ENCODE results near the gene ETV3L. TPM values are rescaled to one million over a fixed set of nuclear protein-coding genes. Genes with fewer than 3 reads are reported as not detected.

Gene ETV3L
- total and polyA plus RNA-seq, 2 of the 8 experiments (the other 6 are each of a cell fraction or from before 2014, with no cell fraction given): 0.17 to 0.26 TPM

- TF ChIP-seq RNF2 (IDR thresholded peaks at IDR 0.05; ENCODE audit: borderline replicate concordance, low read depth, low read length, missing control alignments, poor library complexity, severe bottlenecking): no peak
- no peak for TF ChIP-seq HDAC6 (IDR thresholded peaks at IDR 0.05; ENCODE audit: low read depth, low read length)
- TF ChIP-seq EZH2 (IDR thresholded peaks at IDR 0.05; ENCODE audit: low read depth, low read length, severe bottlenecking): no peak
- TF ChIP-seq E2F6 (IDR thresholded peaks at IDR 0.05): no peak
- no peak for TF ChIP-seq BACH1 (IDR thresholded peaks at IDR 0.05; ENCODE audit: low read length)
- no peak for TF ChIP-seq MAFK (IDR thresholded peaks at IDR 0.05; ENCODE audit: low read depth, low read length)
- TF ChIP-seq CEBPB (IDR thresholded peaks at IDR 0.05; ENCODE audit: low read depth, low read length): no peak
- TF ChIP-seq NANOG (IDR thresholded peaks at IDR 0.05; ENCODE audit: insufficient read depth, low read depth, low read length, poor library complexity, severe bottlenecking): no peak
- TF ChIP-seq MAX (IDR thresholded peaks at IDR 0.05): no peak
- no peak for TF ChIP-seq SP2 (IDR thresholded peaks at IDR 0.05; ENCODE audit: low read length)
- TF ChIP-seq HDAC2 (IDR thresholded peaks at IDR 0.05; ENCODE audit: borderline replicate concordance in 1 of 2, low read depth in 2 of 2, low read length in 2 of 2): no peak
- peak in 1 of 2 experiments; percentile 23; a peak in 1 of 3 replicates for TF ChIP-seq EP300 (IDR thresholded peaks at IDR 0.05; ENCODE audit: borderline replicate concordance in 1 of 2, low read depth in 2 of 2, low read length in 2 of 2)
- TF ChIP-seq SIRT6 (IDR thresholded peaks at IDR 0.05; ENCODE audit: low read length): no peak
- TF ChIP-seq FOSL1 (IDR thresholded peaks at IDR 0.05; ENCODE audit: insufficient read depth, low read depth, low read length): no peak
- TF ChIP-seq SRF (IDR thresholded peaks at IDR 0.05; ENCODE audit: low read depth, low read length): no peak
- TF ChIP-seq TCF12 (IDR thresholded peaks at IDR 0.05; ENCODE audit: low read depth, low read length): 0 out of 2 replicates have a peak, but pooled peaks have one; percentile 71
- 0 out of 4 replicates have a peak, but pooled peaks of 1 of the 2 experiments have one; percentile 23 for TF ChIP-seq SIN3A (conservative IDR thresholded peaks at IDR 0.05 in 1 of 2, IDR thresholded peaks at IDR 0.05 in 1 of 2; ENCODE audit: low read depth in 1 of 2, low read length in 2 of 2)
- TF ChIP-seq SP4 (IDR thresholded peaks at IDR 0.05; ENCODE audit: low read length): no peak
- TF ChIP-seq POLR2AphosphoS5 (IDR thresholded peaks at IDR 0.05; ENCODE audit: low read depth, low read length): no peak
- no peak for TF ChIP-seq USF2 (IDR thresholded peaks at IDR 0.05; ENCODE audit: low read length)
- no peak for TF ChIP-seq BRCA1 (IDR thresholded peaks at IDR 0.05; ENCODE audit: low read depth, low read length)
- peak; percentile 63; the same call in 1 of the 2 replicates for TF ChIP-seq YY1 (IDR thresholded peaks at IDR 0.05; ENCODE audit: low read depth, low read length)
Measured at GRCh38 chr1:157090196-157090647, 9.4 kb downstream of the ETV3L start (continued).
